Measurements from ENCODE around the gene MYO18A. TPM values are rescaled to one million over a fixed set of nuclear protein-coding genes. Genes with fewer than 3 reads are reported as not detected.

MYO18A gene
- total RNA-seq, 1 donor from 2014 or later = 79.9 TPM

- TF ChIP-seq, protein P1, sequence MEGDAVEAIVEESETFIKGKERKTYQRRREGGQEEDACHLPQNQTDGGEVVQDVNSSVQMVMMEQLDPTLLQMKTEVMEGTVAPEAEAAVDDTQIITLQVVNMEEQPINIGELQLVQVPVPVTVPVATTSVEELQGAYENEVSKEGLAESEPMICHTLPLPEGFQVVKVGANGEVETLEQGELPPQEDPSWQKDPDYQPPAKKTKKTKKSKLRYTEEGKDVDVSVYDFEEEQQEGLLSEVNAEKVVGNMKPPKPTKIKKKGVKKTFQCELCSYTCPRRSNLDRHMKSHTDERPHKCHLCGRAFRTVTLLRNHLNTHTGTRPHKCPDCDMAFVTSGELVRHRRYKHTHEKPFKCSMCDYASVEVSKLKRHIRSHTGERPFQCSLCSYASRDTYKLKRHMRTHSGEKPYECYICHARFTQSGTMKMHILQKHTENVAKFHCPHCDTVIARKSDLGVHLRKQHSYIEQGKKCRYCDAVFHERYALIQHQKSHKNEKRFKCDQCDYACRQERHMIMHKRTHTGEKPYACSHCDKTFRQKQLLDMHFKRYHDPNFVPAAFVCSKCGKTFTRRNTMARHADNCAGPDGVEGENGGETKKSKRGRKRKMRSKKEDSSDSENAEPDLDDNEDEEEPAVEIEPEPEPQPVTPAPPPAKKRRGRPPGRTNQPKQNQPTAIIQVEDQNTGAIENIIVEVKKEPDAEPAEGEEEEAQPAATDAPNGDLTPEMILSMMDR (IDR thresholded peaks at IDR 0.05; ENCODE audit: unreplicated experiment) = no peak
- H3K9me3 Mint-ChIP-seq (ENCODE audit: unreplicated experiment) = no peaks in the 10 kb centered on the region
- DNase-seq (ENCODE audit: low spot score) = no peak
- H3K36me3 Mint-ChIP-seq (ENCODE audit: low read depth, unreplicated experiment) = peaks cover 10% of the 10 kb centered on the region
- peaks cover 7% of the 10 kb centered on the region for H3K27me3 Mint-ChIP-seq (ENCODE audit: unreplicated experiment)
- H3K4me3 Mint-ChIP-seq (ENCODE audit: unreplicated experiment) = no peak overlapping the region
- H3K27ac Mint-ChIP-seq (ENCODE audit: unreplicated experiment) = no peak overlapping the region
- no peaks in the 10 kb centered on the region for H3K4me1 Mint-ChIP-seq (ENCODE audit: unreplicated experiment)
These were observed 57.1 kb downstream of the MYO18A start for GRCh38 chr17:29123111-29123510.

GRCh38 chr17:29121442-29121841, 58.8 kb downstream of the MYO18A start:
- TF ChIP-seq, protein P1 (IDR thresholded peaks at IDR 0.05; ENCODE audit: unreplicated experiment) = no peak
- H3K27me3 Mint-ChIP-seq (ENCODE audit: unreplicated experiment) = peaks cover 8% of the 10 kb centered on the region

GRCh38 chr17:29120433-29120832, 59.8 kb downstream of the MYO18A start:
- no peaks in the 10 kb centered on the region for H3K9me3 Mint-ChIP-seq (ENCODE audit: unreplicated experiment)
- DNase-seq (ENCODE audit: low spot score) = no peak
- no peak overlapping the region for H3K27ac Mint-ChIP-seq (ENCODE audit: unreplicated experiment)
- no peak overlapping the region for H3K4me3 Mint-ChIP-seq (ENCODE audit: unreplicated experiment)
- no peaks in the 10 kb centered on the region for H3K4me1 Mint-ChIP-seq (ENCODE audit: unreplicated experiment)
- TF ChIP-seq, protein P1 (IDR thresholded peaks at IDR 0.05; ENCODE audit: unreplicated experiment) = no peak
- peaks cover 12% of the 10 kb centered on the region for H3K27me3 Mint-ChIP-seq (ENCODE audit: unreplicated experiment)
- peaks cover 10% of the 10 kb centered on the region for H3K36me3 Mint-ChIP-seq (ENCODE audit: low read depth, unreplicated experiment)

More at GRCh38 chr17:29121442-29121841, 58.8 kb downstream of the MYO18A start:
- Mint-ChIP-seq H3K4me1 (ENCODE audit: unreplicated experiment) (no peaks in the 10 kb centered on the region), H3K4me3 (ENCODE audit: unreplicated experiment) (no peak overlapping the region), H3K9me3 (ENCODE audit: unreplicated experiment) (no peaks in the 10 kb centered on the region), H3K27ac (ENCODE audit: unreplicated experiment) (no peak overlapping the region), H3K36me3 (ENCODE audit: low read depth, unreplicated experiment) (peaks cover 10% of the 10 kb centered on the region)
- DNase-seq (ENCODE audit: low spot score) = no peak

DNA sequence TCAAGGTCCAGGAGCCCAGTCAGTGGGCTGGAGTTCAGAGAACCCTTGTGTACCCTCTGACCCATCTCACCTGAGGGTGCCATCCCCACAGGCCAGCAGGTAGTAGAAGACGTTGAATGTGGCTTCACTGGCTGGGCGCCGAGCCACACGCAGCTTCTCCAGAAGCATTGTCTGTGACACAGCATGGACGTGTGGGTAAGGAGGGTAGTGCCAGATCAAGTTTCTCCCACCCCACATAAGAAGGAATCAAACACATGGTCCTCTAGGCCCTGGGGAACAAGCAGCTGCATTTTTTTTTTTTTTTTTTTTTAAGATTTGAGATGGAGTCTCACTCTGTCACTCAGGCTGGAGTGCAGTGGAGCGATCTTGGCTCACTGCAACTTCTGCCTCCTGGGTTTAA, 60.9 kb downstream of the MYO18A start:
- H3K4me3 Mint-ChIP-seq (ENCODE audit: unreplicated experiment) = peak overlapping the region; percentile 4
- no peak overlapping the region for H3K27ac Mint-ChIP-seq (ENCODE audit: unreplicated experiment)
- TF ChIP-seq, protein P1 (IDR thresholded peaks at IDR 0.05; ENCODE audit: unreplicated experiment) = no peak
- DNase-seq (ENCODE audit: low spot score) = no peak
- peaks cover 12% of the 10 kb centered on the region for H3K36me3 Mint-ChIP-seq (ENCODE audit: low read depth, unreplicated experiment)
- H3K9me3 Mint-ChIP-seq (ENCODE audit: unreplicated experiment) = no peaks in the 10 kb centered on the region
- H3K4me1 Mint-ChIP-seq (ENCODE audit: unreplicated experiment) = no peaks in the 10 kb centered on the region
- H3K27me3 Mint-ChIP-seq (ENCODE audit: unreplicated experiment) = peaks cover 9% of the 10 kb centered on the region

GRCh38 chr17:29116804-29117753, 63.1 kb downstream of the MYO18A start:
- Mint-ChIP-seq H3K4me1 (ENCODE audit: unreplicated experiment) (no peaks in the 10 kb centered on the region), H3K36me3 (ENCODE audit: low read depth, unreplicated experiment) (peaks cover 20% of the 10 kb centered on the region), H3K27ac (ENCODE audit: unreplicated experiment) (no peak overlapping the region), H3K9me3 (ENCODE audit: unreplicated experiment) (no peaks in the 10 kb centered on the region), H3K27me3 (ENCODE audit: unreplicated experiment) (peaks cover 7% of the 10 kb centered on the region), H3K4me3 (ENCODE audit: unreplicated experiment) (no peak overlapping the region)
- TF ChIP-seq, protein P1 (IDR thresholded peaks at IDR 0.05; ENCODE audit: unreplicated experiment) = peak; percentile 96
- DNase-seq (ENCODE audit: low spot score) = peak; percentile 84
